Coronary artery (tissue), 2 donors: Measurements from ENCODE around the gene KRT81.

ENCODE experiments used
- DNase-seq: peaks from one replicate; pipeline ENCODE4 v3.0.0-alpha.2; 2017; ENCODE audit warnings: low spot score
- H3K27ac ChIP-seq, 2 donors: fragments of 200-600 bp; sonication (generic); one replicate each; pipeline ENCODE4 v1.5.1; 2016 to 2019
- H3K4me3 ChIP-seq: fragments of 200-600 bp; sonication (generic); 2 replicates; pipeline ENCODE4 v1.5.1; 2016; ENCODE audit warnings: mild to moderate bottlenecking, moderate library complexity
- CTCF ChIP-seq: fragments of 200-600 bp; sonication (generic); IDR thresholded peaks from one replicate; pipeline ENCODE4 v1.5.1; 2019; ENCODE audit warnings: antibody characterized with exemption

The KRT81 gene

GRCh38 chr12:52291267-52291935, at the start of gene KRT81:
Gene KRT81 (minus strand): TSS chr12:52291534. CDS start chr12:52291465, 69 bp downstream.
- Histone ChIP-seq H3K27ac (no peak within 1 kb of the TSS), H3K4me3 (no peak within 1 kb of the TSS)
- peak; percentile 52 for DNase-seq
- TF ChIP-seq CTCF = no peak

GRCh38 chr12:52338241-52338960, 47.1 kb upstream of the KRT81 start:
- no peak for TF ChIP-seq CTCF
- Histone ChIP-seq H3K27ac (no peak overlapping the region), H3K4me3 (no peak overlapping the region)
- DNase-seq = no peak

GRCh38 chr12:52337054-52337453, 45.7 kb upstream of the KRT81 start:
- H3K4me3 ChIP-seq = no peak overlapping the region
- TF ChIP-seq CTCF = no peak
- H3K27ac ChIP-seq = no peak overlapping the region
- no peak for DNase-seq

- TF ChIP-seq CTCF = no peak
- Histone ChIP-seq H3K4me3 (no peak overlapping the region), H3K27ac (no peak overlapping the region)
- DNase-seq = no peak
These were observed 45.3 kb upstream of the KRT81 start for GRCh38 chr12:52336641-52337040.

- DNase-seq = no peak
- H3K27ac ChIP-seq = no peak overlapping the region
- no peak overlapping the region for H3K4me3 ChIP-seq
- no peak for TF ChIP-seq CTCF
These were observed 44.4 kb upstream of the KRT81 start for GRCh38 chr12:52335598-52336262.

- Histone ChIP-seq H3K4me3 (no peak overlapping the region), H3K27ac (no peak overlapping the region)
- TF ChIP-seq CTCF = no peak
- DNase-seq = no peak
These were observed 42.9 kb upstream of the KRT81 start for GRCh38 chr12:52334185-52334584.
